KMS-11 (cell line): ENCODE results near the gene DENND1A.

Source experiments
- H2AFZ ChIP-seq: fragments of 200-600 bp; sonication (generic); 2 replicates; pipeline ENCODE4 v1.6.1; 2016; ENCODE audit warnings: antibody characterized with exemption, mixed run types, low read depth
- H3K27ac ChIP-seq: fragments of 200-600 bp; sonication (generic); 2 replicates; pipeline ENCODE4 v1.6.1; 2016; ENCODE audit warnings: mild to moderate bottlenecking, mixed run types
- H3K27me3 ChIP-seq: fragments of 200-600 bp; sonication (generic); 2 replicates; pipeline ENCODE4 v1.6.1; 2017; ENCODE audit warnings: mild to moderate bottlenecking, low read depth, mixed run types, moderate library complexity; ENCODE audit not compliant: insufficient read depth
- H3K36me3 ChIP-seq: fragments of 200-600 bp; sonication (generic); 2 replicates; pipeline ENCODE4 v1.6.1; 2017; ENCODE audit warnings: mild to moderate bottlenecking, mixed run types; ENCODE audit not compliant: insufficient read depth
- H3K4me1 ChIP-seq: fragments of 200-600 bp; sonication (generic); 2 replicates; pipeline ENCODE4 v1.6.1; 2016; ENCODE audit warnings: mild to moderate bottlenecking, low read depth, mixed run types; ENCODE audit not compliant: poor library complexity, severe bottlenecking
- H3K4me2 ChIP-seq: fragments of 200-600 bp; sonication (generic); 2 replicates; pipeline ENCODE4 v1.7.0; 2016; ENCODE audit warnings: mild to moderate bottlenecking, mixed run types
- H3K4me3 ChIP-seq: fragments of 200-600 bp; sonication (generic); IDR thresholded peaks from 2 replicates; pipeline ENCODE4 v1.6.1; 2017; ENCODE audit warnings: low read depth, low read length, mixed read lengths; ENCODE audit not compliant: insufficient read depth
- H3K79me2 ChIP-seq: fragments of 200-600 bp; sonication (generic); 2 replicates; pipeline ENCODE4 v1.6.1; 2016; ENCODE audit warnings: low read depth, mixed run types; ENCODE audit not compliant: insufficient read depth
- H3K9ac ChIP-seq: fragments of 200-600 bp; sonication (generic); 2 replicates; pipeline ENCODE4 v1.6.1; 2016; ENCODE audit warnings: mild to moderate bottlenecking, mixed run types
- H4K20me1 ChIP-seq: fragments of 200-600 bp; sonication (generic); 2 replicates; pipeline ENCODE4 v1.6.1; 2016; ENCODE audit warnings: mild to moderate bottlenecking, mixed run types; ENCODE audit not compliant: insufficient read depth
- TF ChIP-seq, protein P1 (sequence below): fragments of 200-600 bp; sonication (generic); conservative IDR thresholded peaks from 2 replicates; pipeline ENCODE4 v1.6.1; 2017; ENCODE audit warnings: low read depth, mild to moderate bottlenecking, antibody characterized with exemption, low read length, moderate library complexity, mixed read lengths

The DENND1A gene

GRCh38 chr9:123676869-123677268 is 253.1 kb downstream of the DENND1A start:
- TF ChIP-seq, protein P1, sequence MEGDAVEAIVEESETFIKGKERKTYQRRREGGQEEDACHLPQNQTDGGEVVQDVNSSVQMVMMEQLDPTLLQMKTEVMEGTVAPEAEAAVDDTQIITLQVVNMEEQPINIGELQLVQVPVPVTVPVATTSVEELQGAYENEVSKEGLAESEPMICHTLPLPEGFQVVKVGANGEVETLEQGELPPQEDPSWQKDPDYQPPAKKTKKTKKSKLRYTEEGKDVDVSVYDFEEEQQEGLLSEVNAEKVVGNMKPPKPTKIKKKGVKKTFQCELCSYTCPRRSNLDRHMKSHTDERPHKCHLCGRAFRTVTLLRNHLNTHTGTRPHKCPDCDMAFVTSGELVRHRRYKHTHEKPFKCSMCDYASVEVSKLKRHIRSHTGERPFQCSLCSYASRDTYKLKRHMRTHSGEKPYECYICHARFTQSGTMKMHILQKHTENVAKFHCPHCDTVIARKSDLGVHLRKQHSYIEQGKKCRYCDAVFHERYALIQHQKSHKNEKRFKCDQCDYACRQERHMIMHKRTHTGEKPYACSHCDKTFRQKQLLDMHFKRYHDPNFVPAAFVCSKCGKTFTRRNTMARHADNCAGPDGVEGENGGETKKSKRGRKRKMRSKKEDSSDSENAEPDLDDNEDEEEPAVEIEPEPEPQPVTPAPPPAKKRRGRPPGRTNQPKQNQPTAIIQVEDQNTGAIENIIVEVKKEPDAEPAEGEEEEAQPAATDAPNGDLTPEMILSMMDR: no peak
- Histone ChIP-seq H3K4me3 (no peak overlapping the region), H3K27me3 (no peaks in the 10 kb centered on the region), H3K9ac (no peak overlapping the region), H3K4me1 (peaks cover 51% of the 10 kb centered on the region), H2AFZ (no peak overlapping the region), H3K27ac (no peak overlapping the region; the same call in 1 of the 2 replicates), H3K79me2 (no peaks in the 10 kb centered on the region), H3K4me2 (no peak overlapping the region; the same call in 1 of the 2 replicates), H4K20me1 (no peaks in the 10 kb centered on the region), H3K36me3 (no peaks in the 10 kb centered on the region)

GRCh38 chr9:123669346-123669745 is 260.6 kb downstream of the DENND1A start:
- no peaks in the 10 kb centered on the region for H4K20me1 ChIP-seq
- no peak overlapping the region for H2AFZ ChIP-seq
- no peaks in the 10 kb centered on the region for H3K27me3 ChIP-seq
- no peaks in the 10 kb centered on the region for H3K79me2 ChIP-seq
- H3K4me3 ChIP-seq: no peak overlapping the region
- TF ChIP-seq, protein P1: no peak
- peaks cover 7% of the 10 kb centered on the region for H3K4me1 ChIP-seq
- H3K27ac ChIP-seq: no peak overlapping the region
- H3K9ac ChIP-seq: no peak overlapping the region
- H3K4me2 ChIP-seq: no peak overlapping the region
- H3K36me3 ChIP-seq: no peaks in the 10 kb centered on the region; the same call in 1 of the 2 replicates

GRCh38 chr9:123663529-123663928 is 266.4 kb downstream of the DENND1A start:
- Histone ChIP-seq H3K9ac (no peak overlapping the region), H3K4me3 (no peak overlapping the region), H3K27ac (no peak overlapping the region), H2AFZ (no peak overlapping the region), H3K27me3 (no peaks in the 10 kb centered on the region), H4K20me1 (no peaks in the 10 kb centered on the region), H3K36me3 (peaks cover 4% of the 10 kb centered on the region; the same call in 1 of the 2 replicates), H3K4me1 (peaks cover 15% of the 10 kb centered on the region), H3K4me2 (no peak overlapping the region), H3K79me2 (no peaks in the 10 kb centered on the region)
- TF ChIP-seq, protein P1: no peak

DNA sequence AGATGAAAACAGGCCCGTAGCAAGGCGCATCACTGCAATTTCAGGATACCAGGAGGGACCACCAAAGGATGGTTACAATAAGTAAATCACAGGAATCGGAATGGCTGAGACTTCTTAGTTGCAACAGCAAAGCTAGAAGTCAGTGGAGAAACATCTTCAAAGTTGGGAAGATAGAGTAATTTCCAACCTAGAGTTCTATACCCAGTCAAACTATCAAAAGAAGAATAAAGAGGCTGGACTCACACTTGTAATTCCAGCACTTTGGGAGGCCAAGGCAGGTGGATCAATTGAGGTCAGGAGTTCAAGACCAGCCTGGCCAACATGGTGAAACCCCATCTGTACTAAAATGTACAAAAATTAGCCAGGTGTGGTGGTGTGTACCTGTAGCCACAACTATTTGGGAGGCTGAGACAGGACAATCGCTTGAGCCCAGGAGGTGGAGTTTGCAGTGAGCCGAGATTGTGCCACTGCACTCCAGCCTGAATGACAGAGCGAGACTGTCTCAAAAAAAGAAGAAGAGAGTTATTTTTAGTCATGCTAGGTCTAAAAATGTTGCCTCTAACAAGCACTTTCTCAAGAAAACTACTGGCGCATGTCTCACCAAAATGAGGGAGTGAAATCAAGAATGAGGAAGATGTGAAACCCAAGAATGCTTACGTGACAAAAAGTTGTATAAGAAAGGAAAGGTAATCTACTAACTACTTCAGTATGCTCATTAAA is 267.7 kb downstream of the DENND1A start:
- Histone ChIP-seq H3K9ac (no peak overlapping the region), H3K27ac (no peak overlapping the region)

More for the DNA sequence above, 267.7 kb downstream of the DENND1A start:
- TF ChIP-seq, protein P1: no peak
- Histone ChIP-seq H3K4me1 (peaks cover 15% of the 10 kb centered on the region), H3K36me3 (peaks cover 4% of the 10 kb centered on the region; the same call in 1 of the 2 replicates), H4K20me1 (no peaks in the 10 kb centered on the region), H2AFZ (no peak overlapping the region), H3K4me3 (no peak overlapping the region), H3K79me2 (no peaks in the 10 kb centered on the region), H3K27me3 (no peaks in the 10 kb centered on the region), H3K4me2 (no peak overlapping the region)
